Osteoblast (primary cell): ENCODE results near the gene AGTPBP1. TPM values are rescaled to one million over a fixed set of nuclear protein-coding genes. Genes with fewer than 3 reads are reported as not detected.

Experiments used
- DNase-seq: peaks from one replicate; pipeline ENCODE4 v3.0.0; 2011; ENCODE audit warnings: low spot score, mixed read lengths; ENCODE audit not compliant: insufficient read length; ENCODE audit errors: missing footprints
- H2AFZ ChIP-seq: 2 replicates; pipeline ENCODE4 v1.6.0; 2011; ENCODE audit warnings: mild to moderate bottlenecking, low read length
- H3K27ac ChIP-seq: 2 replicates; pipeline ENCODE4 v1.5.1; 2011; ENCODE audit warnings: mild to moderate bottlenecking, low read depth, low read length, moderate library complexity
- H3K27me3 ChIP-seq: 2 replicates; pipeline ENCODE4 v1.6.0; 2012; ENCODE audit warnings: mild to moderate bottlenecking, control low read depth, inconsistent platforms, low read length, moderate library complexity; ENCODE audit not compliant: insufficient read depth
- H3K36me3 ChIP-seq: 2 replicates; pipeline ENCODE4 v1.5.1; 2011; ENCODE audit warnings: mild to moderate bottlenecking, low read length, control low read depth, moderate library complexity; ENCODE audit not compliant: insufficient read depth
- H3K4me1 ChIP-seq: 2 replicates; pipeline ENCODE4 v1.5.1; 2011; ENCODE audit warnings: mild to moderate bottlenecking, low read length, control low read depth, moderate library complexity; ENCODE audit not compliant: insufficient read depth
- H3K4me2 ChIP-seq: 2 replicates; pipeline ENCODE4 v1.6.0; 2011; ENCODE audit warnings: mild to moderate bottlenecking, low read length; ENCODE audit not compliant: insufficient read depth
- H3K4me3 ChIP-seq: fragments of 200-600 bp; sonication (generic); 3 replicates; pipeline ENCODE4 v1.5.1; 2012; ENCODE audit warnings: mild to moderate bottlenecking, low read length, inconsistent platforms; ENCODE audit not compliant: insufficient read depth
- H3K79me2 ChIP-seq: 2 replicates; pipeline ENCODE4 v1.6.0; 2012; ENCODE audit warnings: mild to moderate bottlenecking, low read length, control low read depth, inconsistent platforms; ENCODE audit not compliant: insufficient read depth
- H3K9me3 ChIP-seq: 2 replicates; pipeline ENCODE4 v1.5.1; 2011; ENCODE audit warnings: low read depth, low read length, control low read depth
- H4K20me1 ChIP-seq: 2 replicates; pipeline ENCODE4 v1.6.0; 2012; ENCODE audit warnings: mild to moderate bottlenecking, low read length, control low read depth; ENCODE audit not compliant: insufficient read depth
- CTCF ChIP-seq: IDR thresholded peaks from 2 replicates; pipeline ENCODE4 v1.5.1; 2011; ENCODE audit warnings: mild to moderate bottlenecking, low read depth, low read length, moderate library complexity; ENCODE audit errors: extremely low read depth
- total RNA-seq: library from RNA; depleted of rRNA; stranded (reverse); fragments of >200 nt; gene quantifications from 2 replicates; pipeline ENCODE4 v1.2.3, GENCODE V29; 2012

Gene AGTPBP1
- total RNA-seq, 1 donor: 17.0 TPM

GRCh38 chr9:85647571-85647970, 94.2 kb downstream of the AGTPBP1 start:
- H3K4me1 ChIP-seq: no peaks in the 10 kb centered on the region
- H4K20me1 ChIP-seq: no peaks in the 10 kb centered on the region
- no peak overlapping the region for H2AFZ ChIP-seq
- no peaks in the 10 kb centered on the region for H3K79me2 ChIP-seq
- no peak overlapping the region for H3K4me2 ChIP-seq
- H3K9me3 ChIP-seq: no peaks in the 10 kb centered on the region
- H3K27ac ChIP-seq: no peak overlapping the region
- no peak for TF ChIP-seq CTCF
- H3K36me3 ChIP-seq: no peaks in the 10 kb centered on the region
- H3K4me3 ChIP-seq: no peak overlapping the region
- H3K27me3 ChIP-seq: no peaks in the 10 kb centered on the region
- no peak for DNase-seq

DNA sequence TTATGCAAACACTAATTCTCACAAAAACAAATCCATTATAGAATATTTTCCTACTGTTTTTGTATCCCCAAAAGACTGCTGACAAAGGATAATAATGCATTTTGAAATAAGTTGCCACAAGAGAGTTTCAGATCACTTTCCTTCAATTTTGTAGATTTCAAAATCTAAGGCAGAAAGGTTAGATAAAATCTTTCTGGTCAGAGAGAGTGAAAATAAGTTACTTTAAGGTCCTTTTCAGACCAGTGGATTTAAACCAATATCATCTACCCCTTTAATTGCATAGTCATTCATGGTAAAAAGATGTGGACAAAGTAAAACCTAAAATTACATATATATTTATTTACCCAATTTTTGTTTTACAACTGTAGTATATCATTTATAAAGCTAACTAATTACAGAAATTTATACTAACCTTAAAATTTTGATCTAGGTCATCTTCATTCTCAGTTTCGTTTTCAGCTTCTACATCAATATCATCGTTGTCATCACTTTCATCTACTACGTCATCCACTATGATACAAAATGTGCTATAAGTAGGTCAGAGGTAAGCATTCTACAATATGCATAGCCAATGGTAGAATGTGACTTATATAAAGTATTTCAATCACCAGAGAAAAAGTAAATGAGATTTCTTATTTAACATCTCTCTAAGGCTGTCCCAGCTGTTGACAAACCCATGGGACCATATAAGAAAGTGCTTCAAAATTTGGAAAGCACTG, 95.7 kb downstream of the AGTPBP1 start:
- H4K20me1 ChIP-seq: no peaks in the 10 kb centered on the region
- H3K36me3 ChIP-seq: no peaks in the 10 kb centered on the region
- no peak overlapping the region for H3K4me3 ChIP-seq
- TF ChIP-seq CTCF: no peak
- H3K4me1 ChIP-seq: no peaks in the 10 kb centered on the region
- no peak for DNase-seq
- no peak overlapping the region for H2AFZ ChIP-seq
- H3K27ac ChIP-seq: no peak overlapping the region
- H3K27me3 ChIP-seq: no peaks in the 10 kb centered on the region
- H3K4me2 ChIP-seq: no peak overlapping the region
- no peaks in the 10 kb centered on the region for H3K79me2 ChIP-seq
- H3K9me3 ChIP-seq: no peaks in the 10 kb centered on the region

DNA sequence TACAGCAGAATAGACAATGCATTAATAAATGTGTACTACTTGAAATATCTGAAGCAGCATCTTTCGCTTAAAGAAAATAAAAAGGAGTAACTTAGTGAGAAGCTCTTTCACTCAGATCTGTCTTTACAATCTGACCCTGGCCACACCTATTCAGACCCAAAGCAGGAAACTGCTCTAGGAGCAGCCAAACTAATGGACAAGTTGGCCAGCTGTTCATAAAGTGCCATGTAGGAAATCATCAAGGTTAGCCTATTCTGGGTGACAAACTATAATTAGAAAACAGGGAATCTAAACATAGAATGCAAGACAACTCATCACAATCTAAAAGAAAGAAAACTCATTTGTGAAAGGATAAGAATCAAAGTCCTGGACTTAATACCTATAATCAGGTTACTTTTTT, 101.3 kb downstream of the AGTPBP1 start:
- H3K79me2 ChIP-seq: no peaks in the 10 kb centered on the region
- no peaks in the 10 kb centered on the region for H3K36me3 ChIP-seq
- no peak for TF ChIP-seq CTCF
- no peaks in the 10 kb centered on the region for H3K4me1 ChIP-seq
- no peak overlapping the region for H3K4me3 ChIP-seq
- no peak overlapping the region for H2AFZ ChIP-seq
- no peak overlapping the region for H3K4me2 ChIP-seq
- DNase-seq: no peak
- no peak overlapping the region for H3K27ac ChIP-seq
- H3K9me3 ChIP-seq: no peaks in the 10 kb centered on the region
- H3K27me3 ChIP-seq: no peaks in the 10 kb centered on the region
- H4K20me1 ChIP-seq: no peaks in the 10 kb centered on the region

GRCh38 chr9:85639675-85640186, 102.0 kb downstream of the AGTPBP1 start:
- Histone ChIP-seq H3K4me1 (no peaks in the 10 kb centered on the region), H3K27ac (no peak overlapping the region), H3K27me3 (no peaks in the 10 kb centered on the region), H3K36me3 (no peaks in the 10 kb centered on the region), H3K4me3 (no peak overlapping the region), H3K4me2 (no peak overlapping the region), H2AFZ (no peak overlapping the region), H3K9me3 (no peaks in the 10 kb centered on the region), H4K20me1 (no peaks in the 10 kb centered on the region), H3K79me2 (no peaks in the 10 kb centered on the region)
- no peak for TF ChIP-seq CTCF
- DNase-seq: no peak
